Fibroblast of villous mesenchyme (primary cell): ENCODE data around the gene MAD1L1. TPM values are rescaled to one million over a fixed set of nuclear protein-coding genes. Genes with fewer than 3 reads are reported as not detected.

Experiments used
- DNase-seq: peaks from one replicate; pipeline ENCODE4 v3.0.0-alpha.2; 2010; ENCODE audit warnings: low read depth
- H3K4me3 ChIP-seq: 2 replicates; pipeline ENCODE4 v1.5.1; 2011; ENCODE audit warnings: low read depth, mild to moderate bottlenecking, low read length
- CTCF ChIP-seq: IDR thresholded peaks from 2 replicates; pipeline ENCODE4 v1.5.1; 2012; ENCODE audit warnings: low read depth, mild to moderate bottlenecking, low read length; ENCODE audit not compliant: insufficient read depth
- total RNA-seq: library from RNA; depleted of rRNA; stranded (reverse); fragments of >200 nt; gene quantifications from 2 replicates; pipeline ENCODE4 v1.2.3, GENCODE V29; 2012

MAD1L1 gene
- total RNA-seq, 1 donor, result 43.6 TPM

- DNase-seq, result peak; percentile 98
- no peak overlapping the region for H3K4me3 ChIP-seq
- TF ChIP-seq CTCF, result peak; percentile 7
Measured at GRCh38 chr7:2248984-2249694, 16.4 kb upstream of the MAD1L1 start.

DNA sequence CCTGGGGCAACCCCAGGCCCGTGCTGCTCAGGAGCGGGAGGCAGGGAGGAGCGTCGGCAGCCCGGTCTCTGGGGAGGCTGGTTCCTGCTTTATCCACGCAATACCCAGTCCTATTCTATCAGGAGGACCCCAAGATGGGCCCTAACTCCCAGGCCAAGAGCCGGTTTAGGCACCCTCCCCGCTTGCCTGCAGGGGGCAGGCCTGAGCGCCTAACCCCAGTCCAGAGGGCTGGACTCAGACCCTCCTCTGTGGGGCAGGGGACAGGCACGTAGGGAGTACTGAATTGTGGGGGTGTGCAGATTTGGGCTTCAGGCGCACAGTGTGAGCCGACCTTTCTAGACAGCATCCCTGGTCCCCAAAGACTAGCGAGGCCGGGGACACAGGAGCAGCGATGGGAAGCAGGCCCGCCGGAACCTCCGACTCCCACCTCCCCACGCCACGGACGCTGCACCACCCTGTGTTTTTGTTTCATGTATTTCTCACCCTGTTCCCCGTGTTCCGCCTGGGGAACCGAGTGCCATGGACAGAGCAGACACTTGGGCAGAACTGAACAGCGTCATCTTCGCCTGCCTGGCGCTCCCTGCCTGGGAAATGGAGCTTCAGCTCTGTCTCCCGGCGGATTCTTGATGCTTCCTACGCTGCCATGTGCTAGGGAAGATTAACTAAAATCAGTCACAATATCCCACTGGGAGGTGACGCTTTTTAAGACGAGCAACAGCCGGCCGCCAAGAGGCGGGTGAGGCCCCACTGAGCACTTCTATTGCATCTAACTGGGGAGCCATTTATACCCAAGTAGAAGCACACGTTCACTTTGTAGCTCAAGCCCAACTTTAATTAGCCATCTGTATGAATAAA lies 14.6 kb upstream of the MAD1L1 start:
- TF ChIP-seq CTCF, result peak; percentile 78

GRCh38 chr7:2245883-2246675 lies 13.3 kb upstream of the MAD1L1 start:
- DNase-seq, result no peak
- no peak for TF ChIP-seq CTCF
- H3K4me3 ChIP-seq, result no peak overlapping the region

More for the DNA sequence above, 14.6 kb upstream of the MAD1L1 start:
- peak; percentile 22 for DNase-seq
- no peak overlapping the region for H3K4me3 ChIP-seq

GRCh38 chr7:2244404-2244995 lies 11.8 kb upstream of the MAD1L1 start:
- no peak for TF ChIP-seq CTCF

GRCh38 chr7:2243458-2243857 lies 10.7 kb upstream of the MAD1L1 start:
- TF ChIP-seq CTCF, result no peak
- no peak for DNase-seq
- no peak overlapping the region for H3K4me3 ChIP-seq

More at GRCh38 chr7:2244404-2244995, 11.8 kb upstream of the MAD1L1 start:
- no peak for DNase-seq
- no peak overlapping the region for H3K4me3 ChIP-seq
